Effector CD8-positive, alpha-beta T cell (primary cell): Measurements from ENCODE around the gene SCAMP2.

Source experiments
- DNase-seq: peaks from one replicate; lab custom pipeline; 2025; lab: John Stamatoyannopoulos, UW

SCAMP2 gene

GRCh38 chr15:74838746-74839525 lies 34.2 kb downstream of the SCAMP2 start:
- no peak for DNase-seq

- no peak for DNase-seq
These were observed 35.0 kb downstream of the SCAMP2 start for GRCh38 chr15:74838137-74838516.

- no peak for DNase-seq
These were observed 35.6 kb downstream of the SCAMP2 start for GRCh38 chr15:74837482-74838136.

GRCh38 chr15:74836846-74837245 lies 36.3 kb downstream of the SCAMP2 start:
- no peak for DNase-seq

- DNase-seq: peak; percentile 24
These were observed 37.8 kb downstream of the SCAMP2 start for GRCh38 chr15:74835312-74835823.

GRCh38 chr15:74833376-74834107 lies 39.6 kb downstream of the SCAMP2 start:
- no peak for DNase-seq

- DNase-seq: no peak
These were observed 40.3 kb downstream of the SCAMP2 start for GRCh38 chr15:74832826-74833225.

- DNase-seq: no peak
These were observed 41.2 kb downstream of the SCAMP2 start for GRCh38 chr15:74831813-74832495.

- no peak for DNase-seq
These were observed 42.3 kb downstream of the SCAMP2 start for GRCh38 chr15:74830868-74831267.

GRCh38 chr15:74829991-74830390 lies 43.2 kb downstream of the SCAMP2 start:
- DNase-seq: no peak

- no peak for DNase-seq
These were observed 43.7 kb downstream of the SCAMP2 start for GRCh38 chr15:74829486-74829885.

GRCh38 chr15:74828835-74829234 lies 44.3 kb downstream of the SCAMP2 start:
- DNase-seq: no peak

- no peak for DNase-seq
These were observed 45.6 kb downstream of the SCAMP2 start for GRCh38 chr15:74827614-74828013.

- DNase-seq: no peak
These were observed 46.2 kb downstream of the SCAMP2 start for GRCh38 chr15:74826921-74827320.

GRCh38 chr15:74826364-74826819 lies 46.8 kb downstream of the SCAMP2 start, which contains the start of gene CPLX3:
Gene CPLX3, plus strand, starts transcription at chr15:74826627. Its CDS starts 77 bp downstream, at chr15:74826704.
- DNase-seq: peak; percentile 30

- DNase-seq: no peak
These were observed 47.3 kb downstream of the SCAMP2 start for GRCh38 chr15:74825866-74826265.

- no peak for DNase-seq
These were observed 48.2 kb downstream of the SCAMP2 start for GRCh38 chr15:74824976-74825375.

- no peak for DNase-seq
These were observed 49.8 kb downstream of the SCAMP2 start for GRCh38 chr15:74823324-74823723.

- DNase-seq: no peak
These were observed 50.9 kb downstream of the SCAMP2 start for GRCh38 chr15:74822233-74822632.

- DNase-seq: no peak
These were observed 51.4 kb downstream of the SCAMP2 start for GRCh38 chr15:74821790-74822158.

- no peak for DNase-seq
These were observed 51.9 kb downstream of the SCAMP2 start for GRCh38 chr15:74821091-74821789.
